ENCODE results near the gene STT3B.
A peak's percentile ranks its signal among the peaks of the same experiment; 100 is the strongest.
"Not testable (repeated sequence)": the region's sequence is repeated elsewhere in the genome, so short reads cannot be mapped to it uniquely, and the experiment has no call there.

STT3B gene

DNA sequence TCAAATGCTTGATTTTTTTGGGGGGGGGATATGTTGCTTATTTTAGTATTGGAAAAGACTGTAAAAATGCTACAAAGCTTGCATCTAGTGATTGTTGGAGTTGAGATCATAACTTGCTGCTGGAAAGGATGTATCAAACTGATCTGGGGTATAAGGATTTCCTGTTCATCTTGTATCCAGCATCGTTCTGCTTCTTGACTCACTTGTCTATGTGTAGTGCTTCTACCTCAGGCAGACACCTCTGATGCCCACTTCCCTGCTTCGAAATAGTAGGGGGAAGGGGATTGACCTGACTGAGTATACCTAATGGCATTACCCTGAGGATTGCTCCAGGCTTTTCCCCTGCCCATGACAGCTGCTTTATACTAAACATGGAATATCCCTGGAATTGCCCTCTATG is 42.7 kb downstream of the STT3B start:
- in situ Hi-C loops (cut with HindIII; ENCODE audit: low pct_ligation_motif_present, low pct_unique_long_range_greater_than_20kb, low sequenced_read_pairs) = no loop called here
- DNase-seq = no peak

DNA sequence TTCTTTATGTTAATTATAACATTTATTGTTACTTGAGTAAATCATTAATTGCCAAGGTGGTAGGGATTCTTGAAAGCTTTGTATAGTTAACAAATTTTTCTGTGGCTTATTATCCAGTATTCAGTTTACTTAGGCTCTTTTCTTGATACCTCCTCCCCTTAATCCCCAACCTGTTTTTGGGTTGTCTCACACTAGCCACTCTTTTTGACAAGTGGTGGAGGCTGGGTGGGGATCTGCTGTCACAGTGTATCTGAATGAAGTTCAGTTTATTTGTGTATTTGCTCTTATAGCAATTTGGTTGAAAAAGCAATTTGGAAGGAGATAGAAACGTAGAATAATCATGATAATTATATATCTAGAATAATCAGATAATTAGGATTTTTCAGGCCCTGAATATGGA is 43.8 kb downstream of the STT3B start:
- no peak for DNase-seq
- in situ Hi-C loops (cut with HindIII; ENCODE audit: low pct_ligation_motif_present, low pct_unique_long_range_greater_than_20kb, low sequenced_read_pairs) = no loop called here

DNA sequence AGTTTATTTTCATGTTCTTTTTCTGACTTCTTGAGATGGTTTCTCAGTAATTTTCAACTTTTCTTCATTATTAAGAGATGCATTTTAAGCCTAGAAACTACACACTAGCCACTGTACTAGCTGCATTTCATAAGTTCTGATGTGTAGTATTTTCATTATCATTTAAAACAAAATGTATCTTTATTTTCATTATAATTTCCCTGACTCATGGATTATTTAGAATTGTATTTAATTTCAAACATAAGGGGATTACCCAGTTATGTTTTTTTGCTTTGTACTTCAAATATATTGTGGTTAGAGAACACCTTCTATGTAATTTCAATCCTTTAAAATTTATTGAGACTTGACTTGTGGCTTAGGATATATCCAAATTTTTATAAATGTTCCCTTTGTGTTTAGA is 44.5 kb downstream of the STT3B start:
- no peak for DNase-seq
- in situ Hi-C loops (cut with HindIII; ENCODE audit: low pct_ligation_motif_present, low pct_unique_long_range_greater_than_20kb, low sequenced_read_pairs) = no loop called here

DNA sequence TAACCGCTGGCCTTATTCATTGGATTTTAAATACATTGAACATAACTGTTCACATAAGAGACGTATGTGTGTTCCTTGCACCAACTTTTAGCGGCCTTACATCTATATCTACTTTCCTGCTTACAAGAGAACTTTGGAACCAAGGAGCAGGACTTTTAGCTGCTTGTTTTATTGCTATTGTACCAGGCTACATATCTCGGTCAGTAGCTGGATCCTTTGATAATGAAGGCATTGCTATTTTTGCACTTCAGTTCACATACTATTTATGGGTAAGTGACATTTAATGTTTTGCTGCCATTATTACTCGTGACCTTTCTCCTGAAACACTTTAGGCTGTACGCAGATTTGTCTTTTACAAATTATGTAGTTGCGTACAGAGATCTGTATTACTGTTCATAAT is 47.1 kb downstream of the STT3B start:
- DNase-seq = no peak
- in situ Hi-C loops (cut with HindIII; ENCODE audit: low pct_ligation_motif_present, low pct_unique_long_range_greater_than_20kb, low sequenced_read_pairs) = no loop called here

DNA sequence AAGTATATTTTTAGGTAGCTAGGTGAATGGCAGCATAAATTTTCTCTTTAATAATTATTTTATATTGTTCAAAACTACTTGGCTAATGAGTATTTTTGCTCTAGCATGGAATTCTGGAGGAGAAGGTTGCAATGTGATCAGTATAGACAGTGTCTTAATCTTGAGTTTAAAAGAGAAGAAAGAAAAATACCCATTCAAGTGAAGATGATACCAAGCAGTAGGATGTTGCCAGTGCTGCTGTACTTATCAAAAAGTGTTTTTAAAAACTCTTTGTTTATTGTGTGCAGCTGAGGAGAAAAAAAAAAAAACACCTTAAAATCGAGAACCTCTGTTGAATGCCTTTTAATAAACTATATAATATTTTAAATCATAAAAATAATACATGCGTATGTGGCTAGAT is 47.9 kb downstream of the STT3B start:
- in situ Hi-C loops (cut with HindIII; ENCODE audit: low pct_ligation_motif_present, low pct_unique_long_range_greater_than_20kb, low sequenced_read_pairs) = no loop called here
- no peak for DNase-seq

DNA sequence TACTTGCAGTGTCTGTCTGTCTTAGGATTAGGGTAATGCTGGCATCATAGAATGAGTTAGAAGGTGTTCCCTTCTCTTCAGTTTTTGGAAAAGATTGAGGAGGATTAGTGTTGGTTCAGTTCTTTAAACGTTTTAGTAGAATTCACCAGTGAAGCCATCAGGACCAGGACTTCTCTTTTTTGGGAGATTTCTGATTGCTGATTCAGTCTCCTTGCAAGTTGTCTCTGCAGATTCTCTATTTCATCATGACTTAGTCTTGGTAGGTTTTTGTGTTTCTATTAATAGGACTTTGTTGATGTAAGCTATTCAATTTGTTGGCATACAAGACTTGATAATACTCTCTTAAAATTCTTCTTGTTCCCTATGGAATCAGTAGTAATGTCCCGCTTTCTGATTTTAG is 48.9 kb downstream of the STT3B start:
- no peak for DNase-seq
- in situ Hi-C loops (cut with HindIII; ENCODE audit: low pct_ligation_motif_present, low pct_unique_long_range_greater_than_20kb, low sequenced_read_pairs) = no loop called here

DNA sequence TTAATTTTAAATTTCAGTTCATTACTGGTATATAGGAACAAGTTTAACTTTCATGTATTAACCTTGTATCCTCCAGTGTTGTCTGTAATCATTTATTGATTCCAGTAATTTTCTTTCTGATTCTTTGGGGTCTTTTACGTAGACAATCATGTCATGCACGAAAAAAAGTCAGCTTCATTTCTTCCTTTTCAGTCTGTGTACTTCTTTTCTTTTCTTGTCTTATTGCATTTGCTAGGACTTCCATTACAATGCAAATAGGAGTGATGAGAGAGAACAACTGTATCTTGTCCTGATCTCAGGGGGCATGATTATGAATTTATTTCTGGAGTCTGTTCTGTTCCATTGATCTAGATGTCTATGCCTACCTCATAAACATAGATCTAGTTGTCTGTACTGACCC is 56.5 kb downstream of the STT3B start:
- in situ Hi-C loops (cut with HindIII; ENCODE audit: low pct_ligation_motif_present, low pct_unique_long_range_greater_than_20kb, low sequenced_read_pairs) = no loop called here
- no peak for DNase-seq

DNA sequence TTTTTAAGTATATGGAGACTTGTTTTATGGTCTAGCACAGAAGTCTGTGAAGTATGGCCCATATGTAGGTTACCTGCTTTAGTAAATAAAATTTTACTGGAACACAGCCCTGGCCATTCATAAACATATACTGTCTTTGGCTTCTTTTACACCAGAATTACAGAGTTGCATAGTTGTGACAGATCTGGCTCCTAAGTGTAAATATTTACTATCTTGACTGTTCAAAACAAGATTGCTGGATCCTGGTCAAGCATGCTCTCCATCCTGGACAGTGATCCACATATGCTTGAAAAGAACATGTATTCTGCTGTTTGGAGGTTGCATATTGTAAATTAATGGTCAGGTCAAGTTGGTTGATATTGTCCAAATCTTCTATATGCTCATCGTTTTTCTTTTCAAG is 57.9 kb downstream of the STT3B start:
- in situ Hi-C loops (cut with HindIII; ENCODE audit: low pct_ligation_motif_present, low pct_unique_long_range_greater_than_20kb, low sequenced_read_pairs) = no loop called here
- DNase-seq = no peak

DNA sequence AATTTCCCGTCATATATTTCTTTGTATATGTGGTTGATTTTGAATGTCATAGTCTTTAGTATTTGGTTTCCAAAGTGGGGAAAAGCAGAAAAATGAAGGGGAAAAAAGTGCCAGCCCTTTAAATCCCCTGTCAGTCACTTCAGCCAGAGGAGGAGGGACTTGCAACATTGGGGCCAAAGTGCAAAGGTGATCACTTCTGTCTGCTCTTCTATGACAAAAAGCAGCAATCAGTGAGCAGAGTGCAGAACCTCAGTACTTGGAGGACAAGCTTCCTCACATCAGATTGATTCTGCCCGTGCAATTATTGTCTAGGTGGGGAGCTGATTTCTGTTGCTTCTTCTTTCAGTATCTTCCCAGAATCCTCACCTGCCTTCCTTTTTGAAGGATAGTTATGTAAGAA is 60.0 kb downstream of the STT3B start:
- in situ Hi-C loops (cut with HindIII; ENCODE audit: low pct_ligation_motif_present, low pct_unique_long_range_greater_than_20kb, low sequenced_read_pairs) = no loop called here
- no peak for DNase-seq

DNA sequence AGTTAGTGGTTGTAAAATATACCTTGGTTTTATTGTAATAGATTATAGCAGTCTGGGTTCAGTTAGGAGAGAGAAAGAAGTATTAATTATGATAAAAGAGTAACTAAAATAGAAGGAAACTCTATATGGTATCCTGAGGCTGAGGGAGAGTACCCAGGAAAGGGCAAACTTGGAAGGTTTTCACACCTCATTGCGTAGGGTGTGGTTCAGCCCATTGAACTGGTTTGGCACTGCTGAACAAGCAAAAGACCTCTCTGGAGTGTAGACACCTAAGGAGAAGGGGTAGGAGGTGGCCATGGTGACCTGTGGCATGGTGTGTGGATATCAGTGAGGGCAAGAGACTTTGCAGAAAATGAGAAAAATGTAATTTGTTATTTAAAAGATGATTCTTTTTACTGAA is 63.5 kb downstream of the STT3B start:
- in situ Hi-C loops (cut with HindIII; ENCODE audit: low pct_ligation_motif_present, low pct_unique_long_range_greater_than_20kb, low sequenced_read_pairs) = no loop called here

DNA sequence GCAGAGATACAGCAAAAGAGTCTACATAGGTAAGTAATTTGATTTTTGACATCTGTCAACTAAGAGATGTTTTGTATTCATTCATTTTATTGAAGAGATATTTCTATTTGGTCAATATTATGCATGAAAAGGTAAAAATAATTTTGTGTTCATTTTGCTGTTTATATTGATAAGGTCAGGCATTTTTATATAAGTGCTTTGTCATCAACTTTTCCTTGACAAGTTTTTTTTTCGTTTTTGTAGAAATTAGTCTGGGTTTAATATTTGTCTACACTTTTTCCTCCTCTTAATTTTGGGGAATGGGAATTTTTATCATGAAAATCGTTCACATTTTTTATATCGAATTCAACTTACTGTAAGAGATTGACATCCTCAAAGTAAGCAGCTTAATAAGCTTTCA is 67.7 kb downstream of the STT3B start:
- in situ Hi-C loops (cut with HindIII; ENCODE audit: low pct_ligation_motif_present, low pct_unique_long_range_greater_than_20kb, low sequenced_read_pairs) = no loop called here
- no peak for DNase-seq

More for the DNA sequence above, 63.5 kb downstream of the STT3B start:
- no peak for DNase-seq

DNA sequence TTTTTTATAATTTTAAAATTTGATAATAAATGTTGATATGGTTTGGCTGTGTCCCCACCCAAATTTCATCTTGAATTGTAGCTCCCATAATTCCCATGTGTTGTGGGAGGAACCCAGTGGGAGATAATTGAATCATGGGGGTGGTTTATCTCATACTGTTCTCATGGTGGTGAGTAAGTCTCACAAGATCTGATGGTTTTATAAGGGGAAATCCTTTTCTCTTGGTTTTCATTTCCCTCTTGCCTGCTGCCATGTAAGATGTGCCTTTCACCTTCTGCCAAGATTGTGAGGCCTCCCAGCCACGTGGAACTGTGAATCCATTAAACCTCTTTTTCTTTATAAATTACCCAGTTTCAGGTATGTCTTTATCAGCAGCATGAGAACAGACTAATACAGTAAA is 72.6 kb downstream of the STT3B start:
- DNase-seq; in situ Hi-C loops (cut with HindIII; ENCODE audit: low pct_ligation_motif_present, low pct_unique_long_range_greater_than_20kb, low sequenced_read_pairs): not testable (repeated sequence)

DNA sequence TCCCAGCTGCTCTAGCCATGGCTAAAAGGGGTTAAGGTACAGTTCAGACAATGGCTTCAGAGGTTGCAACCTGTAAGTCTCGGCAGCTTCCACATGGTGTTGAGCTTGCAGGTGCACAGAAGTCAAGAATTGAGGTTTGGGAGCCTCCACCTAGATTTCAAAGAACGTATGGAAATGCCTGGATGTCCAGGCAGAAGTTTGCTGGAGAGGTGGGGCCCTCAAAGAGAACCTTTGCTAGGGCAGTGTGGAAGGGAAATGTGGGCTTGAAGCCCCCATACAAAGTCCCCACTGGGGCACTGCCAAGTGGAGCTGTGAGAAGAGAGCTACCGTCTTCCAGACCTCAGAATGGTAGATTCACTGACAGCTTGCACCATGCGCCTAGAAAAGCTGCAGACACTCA is 73.7 kb downstream of the STT3B start:
- in situ Hi-C loops (cut with HindIII; ENCODE audit: low pct_ligation_motif_present, low pct_unique_long_range_greater_than_20kb, low sequenced_read_pairs) = no loop called here
- peak; percentile 22 for DNase-seq

DNA sequence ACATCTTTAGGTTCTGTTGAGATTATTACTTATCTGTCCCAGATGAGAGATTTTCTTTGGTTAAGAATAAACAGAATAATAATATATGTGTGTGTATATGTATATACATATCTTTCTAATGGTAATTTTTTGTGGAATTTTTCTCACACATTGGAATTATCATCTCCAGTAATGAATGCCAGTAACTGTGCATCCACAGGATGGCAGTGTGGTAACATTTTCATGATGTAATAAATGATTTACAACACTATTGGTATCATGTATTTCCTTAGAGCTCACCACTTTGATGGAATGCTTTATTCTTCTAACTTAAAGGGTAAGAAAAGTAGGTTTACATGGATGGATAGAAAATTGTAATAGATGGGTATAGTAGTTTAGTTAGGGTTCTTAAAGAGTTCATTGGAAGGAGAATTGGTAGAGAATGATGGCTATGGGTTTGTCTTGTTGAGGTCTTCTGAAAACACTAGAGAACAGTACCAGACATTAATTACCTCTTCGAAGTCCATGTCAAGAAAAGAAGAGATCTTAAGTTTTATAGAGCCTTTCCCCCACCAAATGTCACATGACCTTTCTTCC is 78.1 kb downstream of the STT3B start:
- in situ Hi-C loops (cut with HindIII; ENCODE audit: low pct_ligation_motif_present, low pct_unique_long_range_greater_than_20kb, low sequenced_read_pairs) = no loop called here
- DNase-seq = peak; percentile 55

DNA sequence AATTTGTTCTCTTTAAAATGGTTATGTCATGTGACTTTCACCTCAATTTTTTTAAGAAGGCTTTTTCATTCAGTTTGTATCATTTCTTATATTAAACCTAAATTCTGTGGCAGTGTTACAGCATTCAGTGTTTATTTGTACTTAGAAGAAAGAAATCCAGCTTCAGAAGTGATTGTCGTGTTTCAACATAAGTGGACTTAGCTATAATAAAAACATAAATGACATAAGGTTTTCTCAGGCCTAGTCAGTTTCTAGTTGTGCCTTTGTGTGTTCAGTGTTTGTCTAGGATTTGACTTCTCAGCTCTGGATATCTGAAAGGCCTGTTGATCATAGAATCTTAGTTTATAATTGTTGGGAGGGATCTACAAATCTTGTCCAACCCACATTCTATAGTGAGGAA is 80.5 kb downstream of the STT3B start:
- no peak for DNase-seq
- in situ Hi-C loops (cut with HindIII; ENCODE audit: low pct_ligation_motif_present, low pct_unique_long_range_greater_than_20kb, low sequenced_read_pairs) = no loop called here

DNA sequence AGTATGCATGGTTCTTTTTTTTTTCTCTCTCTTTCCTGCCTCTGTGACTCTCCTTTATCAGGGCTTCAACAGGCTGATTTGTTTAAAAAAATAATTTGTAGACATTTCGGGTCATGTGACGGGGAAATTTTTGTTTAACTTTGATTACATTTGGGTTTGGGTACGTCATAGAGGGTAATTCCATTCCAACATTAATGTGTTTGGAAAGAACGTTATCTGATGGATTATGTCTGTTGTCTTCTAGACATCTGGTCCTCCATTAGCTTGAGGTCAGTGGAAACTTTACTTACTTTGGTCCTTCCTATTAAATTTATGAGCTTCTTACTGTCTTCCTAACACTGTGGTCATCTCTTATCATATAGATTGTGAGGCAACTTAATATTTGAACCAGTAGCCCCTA is 80.9 kb downstream of the STT3B start:
- in situ Hi-C loops (cut with HindIII; ENCODE audit: low pct_ligation_motif_present, low pct_unique_long_range_greater_than_20kb, low sequenced_read_pairs) = no loop called here
- no peak for DNase-seq

DNA sequence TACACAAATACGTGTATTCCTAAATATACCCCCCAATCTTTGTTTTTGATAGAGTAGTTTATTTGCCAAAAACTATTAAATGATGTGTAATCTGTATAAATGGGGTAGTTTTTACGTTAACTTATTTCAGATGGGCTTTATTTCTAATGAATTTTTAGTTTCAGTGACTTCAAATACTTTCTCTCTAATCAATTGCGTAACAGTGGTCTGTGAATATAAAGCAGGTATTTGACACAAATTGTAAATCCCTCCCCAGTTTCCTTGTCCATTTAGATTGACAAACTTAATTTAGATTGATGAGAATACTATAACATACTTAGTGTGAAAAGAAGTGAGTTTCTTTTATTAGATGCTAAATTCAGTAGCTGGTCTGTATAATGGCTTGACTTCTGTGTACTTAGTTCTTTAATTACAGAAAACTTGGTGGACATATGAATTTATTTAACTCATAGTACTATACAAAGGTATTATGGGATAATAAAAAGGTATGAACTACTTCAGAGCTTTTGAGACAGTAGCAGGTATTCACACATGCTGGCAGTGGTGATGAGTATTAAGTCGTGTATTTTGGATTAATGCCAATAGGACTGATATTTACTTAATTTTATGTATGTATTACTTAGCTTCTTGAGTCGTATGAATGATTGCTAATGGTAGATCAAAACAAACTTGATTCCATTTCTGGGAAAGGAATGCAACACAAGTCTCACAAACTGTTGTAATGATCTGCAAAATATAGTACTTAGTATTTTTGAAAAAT is 81.6 kb downstream of the STT3B start:
- in situ Hi-C loops (cut with HindIII; ENCODE audit: low pct_ligation_motif_present, low pct_unique_long_range_greater_than_20kb, low sequenced_read_pairs) = no loop called here
- DNase-seq = no peak

DNA sequence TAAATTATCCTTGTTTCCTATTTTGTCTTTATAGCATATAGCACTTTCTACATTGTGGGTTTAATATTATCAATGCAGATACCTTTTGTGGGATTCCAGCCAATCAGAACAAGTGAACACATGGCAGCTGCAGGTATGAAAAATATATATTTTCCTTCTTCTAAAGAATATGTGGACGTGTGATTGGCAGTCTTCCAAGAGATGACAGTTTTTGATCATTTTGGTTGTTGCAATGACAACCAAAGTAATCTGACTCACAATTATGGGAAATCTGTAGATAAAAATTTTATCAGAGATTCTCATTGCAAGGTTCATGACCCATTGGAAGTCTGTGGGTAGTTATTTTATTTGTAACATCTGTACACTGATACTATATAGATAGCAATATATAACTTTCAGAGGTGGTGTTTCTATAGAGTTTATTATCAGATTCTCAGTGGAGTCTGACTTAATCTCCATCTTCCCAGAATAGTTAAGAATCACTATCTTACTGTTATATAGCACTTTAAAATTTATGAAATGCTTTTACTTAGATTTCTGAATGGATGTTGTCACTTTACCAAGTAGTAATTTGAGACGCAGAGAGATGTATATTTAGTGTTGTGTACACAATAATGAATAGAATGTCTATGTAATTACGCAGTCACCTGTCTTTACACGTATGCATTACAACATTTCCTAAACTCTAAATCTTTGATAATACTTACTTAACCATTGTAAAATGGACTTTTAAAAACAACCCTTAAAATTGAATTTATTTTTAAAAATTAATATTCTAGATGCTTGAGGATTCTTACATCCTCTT is 82.5 kb downstream of the STT3B start:
- in situ Hi-C loops (cut with HindIII; ENCODE audit: low pct_ligation_motif_present, low pct_unique_long_range_greater_than_20kb, low sequenced_read_pairs) = no loop called here
- no peak for DNase-seq

DNA sequence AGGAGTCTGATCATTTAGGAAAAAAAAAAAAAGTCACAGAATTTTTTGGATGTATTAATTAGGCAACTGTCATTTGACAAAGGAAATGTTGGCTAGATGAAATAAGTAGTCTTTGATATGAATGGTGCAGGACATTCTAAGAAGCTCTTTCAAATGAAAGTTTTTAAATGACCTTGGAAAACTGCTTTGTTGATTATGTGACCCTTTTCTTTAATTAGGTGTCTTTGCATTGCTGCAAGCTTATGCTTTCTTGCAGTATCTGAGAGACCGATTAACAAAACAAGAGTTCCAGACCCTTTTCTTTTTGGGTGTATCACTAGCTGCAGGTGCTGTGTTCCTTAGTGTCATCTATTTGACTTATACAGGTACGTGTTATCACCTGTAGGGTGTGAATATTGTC is 84.0 kb downstream of the STT3B start:
- DNase-seq = no peak
- in situ Hi-C loops (cut with HindIII; ENCODE audit: low pct_ligation_motif_present, low pct_unique_long_range_greater_than_20kb, low sequenced_read_pairs) = no loop called here

DNA sequence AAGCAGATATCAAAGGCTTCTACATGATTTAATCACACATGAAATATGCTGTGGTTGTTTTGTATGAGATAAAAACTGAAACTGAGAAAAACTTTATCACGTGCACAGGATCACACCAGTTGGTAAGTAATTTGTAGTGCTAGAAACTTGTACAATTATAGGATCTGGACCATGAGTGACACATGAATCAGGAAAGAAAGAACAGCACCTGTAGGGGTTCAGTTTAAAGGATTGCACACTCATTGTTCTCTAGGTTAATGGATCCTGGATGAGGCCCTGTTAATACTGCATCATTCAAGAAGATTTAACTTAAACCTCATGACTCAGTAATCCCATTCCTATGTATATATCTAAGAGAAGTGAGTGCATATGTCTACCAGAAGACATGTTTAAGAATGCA is 87.9 kb downstream of the STT3B start:
- in situ Hi-C loops (cut with HindIII; ENCODE audit: low pct_ligation_motif_present, low pct_unique_long_range_greater_than_20kb, low sequenced_read_pairs) = no loop called here
- no peak for DNase-seq
